Colonic mucosa (tissue), 4 donors: Measurements from ENCODE around the gene SSH3. TPM values are rescaled to one million over a fixed set of nuclear protein-coding genes. Genes with fewer than 3 reads are reported as not detected.

Source experiments
- DNase-seq: peaks from one replicate; pipeline ENCODE4 v3.0.0-alpha.2; 2020
- H3K27ac ChIP-seq: fragments of 200-600 bp; one replicate; pipeline ENCODE4 v1.8.0; 2021
- H3K27me3 ChIP-seq: fragments of 200-600 bp; one replicate; pipeline ENCODE4 v1.8.0; 2021
- H3K36me3 ChIP-seq: fragments of 200-600 bp; one replicate; pipeline ENCODE4 v1.8.0; 2021
- H3K4me1 ChIP-seq: fragments of 200-600 bp; one replicate; pipeline ENCODE4 v1.8.0; 2021; ENCODE audit warnings: mild to moderate bottlenecking
- H3K4me3 ChIP-seq: fragments of 200-600 bp; one replicate; pipeline ENCODE4 v1.8.0; 2021
- H3K9ac ChIP-seq, 2 donors: one replicate each; pipeline ENCODE4 v1.7.0; 2013; ENCODE audit warnings: control low read depth in 2 of 2, low read depth in 2 of 2, low read length in 2 of 2
- H3K9me3 ChIP-seq: fragments of 200-600 bp; one replicate; pipeline ENCODE4 v1.8.0; 2021
- intact Hi-C: fragments of 100-400 bp; cut with DNase I; formaldehyde crosslinking; loops from one replicate; pipeline ENCODE4 v1.14.1; 2022
- total RNA-seq, 2 donors: library from RNA; stranded (reverse); fragmentation: NEBNext Ultra II Directional in 1 of 2; extraction: Animal tissue kit (Norgen Biotek cat#: 25700) in 1 of 2; gene quantifications; one replicate each; pipeline ENCODE4 v1.2.1, GENCODE V29; 2021
- TF ChIP-seq, protein P1 (sequence below): fragments of 200-600 bp; IDR thresholded peaks from one replicate; pipeline ENCODE4 v1.8.0; 2022; ENCODE audit warnings: antibody characterized with exemption, mild to moderate bottlenecking
- donor health status: healthy.
- donor health status: DM: no; HTN: no; CAD: no.
- donor health status: DM: no; HTN: no; CAD: no.

SSH3 gene
- total RNA-seq, 2 donors from 2014 or later: 69.7 to 81.7 TPM

DNA sequence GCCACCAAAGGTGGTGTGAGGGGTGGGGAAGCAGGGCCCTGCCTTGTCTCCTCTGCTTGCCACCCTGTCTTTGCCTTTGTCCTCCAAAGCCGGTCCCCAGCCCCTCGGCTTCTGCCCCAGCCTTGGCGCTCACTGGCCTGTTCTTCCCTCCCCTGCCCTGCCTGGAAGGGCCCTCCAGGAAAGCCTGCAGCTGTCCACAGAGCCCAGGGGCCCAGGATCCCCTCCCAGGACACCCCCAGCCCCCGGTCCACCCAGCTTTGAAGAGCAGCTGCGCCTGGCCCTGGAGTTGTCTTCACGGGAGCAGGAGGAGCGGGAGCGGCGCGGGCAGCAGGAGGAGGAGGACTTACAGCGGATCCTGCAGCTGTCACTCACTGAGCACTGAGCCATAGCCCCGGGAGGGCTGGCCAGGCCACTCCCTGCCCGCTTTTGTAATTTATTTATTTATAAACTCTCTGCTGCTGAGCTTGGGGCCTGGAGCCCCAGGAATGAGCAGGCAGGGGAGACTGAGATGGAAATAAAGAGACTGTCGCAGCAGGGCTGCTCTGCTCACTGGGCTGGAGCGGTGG lies 1.3 kb upstream of the SSH3 start:
- Histone ChIP-seq H3K27me3 (no peaks in the 10 kb centered on the region), H3K4me3 (peak overlapping the region; percentile 95), H3K27ac (peak overlapping the region; percentile 85), H3K9ac (peak overlapping the region; percentile 94 to 96), H3K9me3 (no peaks in the 10 kb centered on the region), H3K36me3 (no peaks in the 10 kb centered on the region), H3K4me1 (peaks cover 15% of the 10 kb centered on the region)
- TF ChIP-seq, protein P1, sequence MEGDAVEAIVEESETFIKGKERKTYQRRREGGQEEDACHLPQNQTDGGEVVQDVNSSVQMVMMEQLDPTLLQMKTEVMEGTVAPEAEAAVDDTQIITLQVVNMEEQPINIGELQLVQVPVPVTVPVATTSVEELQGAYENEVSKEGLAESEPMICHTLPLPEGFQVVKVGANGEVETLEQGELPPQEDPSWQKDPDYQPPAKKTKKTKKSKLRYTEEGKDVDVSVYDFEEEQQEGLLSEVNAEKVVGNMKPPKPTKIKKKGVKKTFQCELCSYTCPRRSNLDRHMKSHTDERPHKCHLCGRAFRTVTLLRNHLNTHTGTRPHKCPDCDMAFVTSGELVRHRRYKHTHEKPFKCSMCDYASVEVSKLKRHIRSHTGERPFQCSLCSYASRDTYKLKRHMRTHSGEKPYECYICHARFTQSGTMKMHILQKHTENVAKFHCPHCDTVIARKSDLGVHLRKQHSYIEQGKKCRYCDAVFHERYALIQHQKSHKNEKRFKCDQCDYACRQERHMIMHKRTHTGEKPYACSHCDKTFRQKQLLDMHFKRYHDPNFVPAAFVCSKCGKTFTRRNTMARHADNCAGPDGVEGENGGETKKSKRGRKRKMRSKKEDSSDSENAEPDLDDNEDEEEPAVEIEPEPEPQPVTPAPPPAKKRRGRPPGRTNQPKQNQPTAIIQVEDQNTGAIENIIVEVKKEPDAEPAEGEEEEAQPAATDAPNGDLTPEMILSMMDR: no peak
- intact Hi-C loops: no loop called here
- peak; percentile 78 for DNase-seq

DNA sequence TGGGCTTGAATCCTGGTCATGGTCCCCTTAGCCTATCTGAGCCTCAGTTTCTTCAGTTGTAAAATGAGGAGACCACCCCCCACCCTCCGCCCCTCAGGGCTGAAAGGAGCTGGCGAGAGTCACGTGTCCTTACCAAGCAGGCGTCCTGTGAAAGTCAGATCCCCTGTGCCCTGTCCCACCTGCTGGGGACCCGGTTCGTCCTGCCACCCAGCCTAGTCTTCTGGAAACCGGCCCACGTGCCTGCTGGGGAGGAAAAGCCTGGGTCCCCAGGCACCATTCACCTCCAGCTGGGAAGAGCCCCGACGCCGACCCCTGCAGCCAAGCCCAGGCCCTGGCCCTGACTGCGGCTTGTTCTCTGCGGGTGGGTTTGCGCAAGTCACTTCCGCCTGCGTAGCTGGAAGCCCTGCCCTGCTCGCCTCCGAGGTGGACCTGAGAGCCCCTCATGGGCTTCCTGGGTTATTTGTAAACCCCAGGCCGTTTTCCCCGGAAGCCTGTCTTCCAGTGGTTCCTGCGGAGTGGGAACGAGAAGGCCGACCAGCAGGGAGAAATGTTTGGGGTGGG lies 679 bp upstream of the SSH3 start:
- TF ChIP-seq, protein P1: no peak
- H3K9me3 ChIP-seq: no peaks in the 10 kb centered on the region
- no peaks in the 10 kb centered on the region for H3K36me3 ChIP-seq
- peak; percentile 49 for DNase-seq
- H3K27ac ChIP-seq: peak overlapping the region; percentile 85
- H3K27me3 ChIP-seq: no peaks in the 10 kb centered on the region
- H3K9ac ChIP-seq: peak overlapping the region; percentile 94 to 96
- peak overlapping the region; percentile 95 for H3K4me3 ChIP-seq
- intact Hi-C loops: no loop called here
- peaks cover 15% of the 10 kb centered on the region for H3K4me1 ChIP-seq

DNA sequence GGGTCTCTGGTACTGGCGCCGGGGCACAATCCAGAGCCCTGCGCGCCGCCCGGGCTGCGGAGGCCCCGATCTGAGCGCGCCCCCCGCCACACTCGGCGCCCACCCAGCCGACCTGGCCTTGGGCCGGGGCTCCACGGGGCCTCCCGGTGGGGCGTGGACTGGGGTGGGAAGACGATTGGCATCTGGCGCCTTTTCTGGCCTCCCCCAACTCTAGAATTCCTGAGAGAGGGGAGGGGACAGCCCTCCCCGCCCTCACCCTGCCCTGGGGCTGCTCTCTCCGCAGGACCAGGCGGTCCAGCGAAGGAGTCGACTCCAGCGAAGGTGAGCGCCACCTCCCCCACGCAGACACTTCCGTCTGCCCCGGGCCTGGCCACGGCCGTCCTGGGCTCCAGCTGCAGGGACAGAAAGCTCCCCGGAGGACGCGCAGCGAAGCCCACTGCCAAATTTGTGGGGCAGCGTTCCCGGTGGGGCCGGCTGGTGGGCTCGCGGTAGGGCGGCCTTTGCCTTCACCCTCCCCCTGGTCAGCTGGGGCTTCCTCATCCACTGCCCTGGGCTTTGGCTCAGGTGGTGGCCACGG lies 593 bp downstream of the SSH3 start:
- peak; percentile 34 for DNase-seq
- H3K9ac ChIP-seq: peak overlapping the region; percentile 94 to 96
- no peaks in the 10 kb centered on the region for H3K36me3 ChIP-seq
- peak overlapping the region; percentile 95 for H3K4me3 ChIP-seq
- H3K9me3 ChIP-seq: no peaks in the 10 kb centered on the region
- peaks cover 15% of the 10 kb centered on the region for H3K4me1 ChIP-seq
- H3K27ac ChIP-seq: peak overlapping the region; percentile 85
- H3K27me3 ChIP-seq: no peaks in the 10 kb centered on the region
- intact Hi-C loops: no loop called here
- TF ChIP-seq, protein P1: no peak

DNA sequence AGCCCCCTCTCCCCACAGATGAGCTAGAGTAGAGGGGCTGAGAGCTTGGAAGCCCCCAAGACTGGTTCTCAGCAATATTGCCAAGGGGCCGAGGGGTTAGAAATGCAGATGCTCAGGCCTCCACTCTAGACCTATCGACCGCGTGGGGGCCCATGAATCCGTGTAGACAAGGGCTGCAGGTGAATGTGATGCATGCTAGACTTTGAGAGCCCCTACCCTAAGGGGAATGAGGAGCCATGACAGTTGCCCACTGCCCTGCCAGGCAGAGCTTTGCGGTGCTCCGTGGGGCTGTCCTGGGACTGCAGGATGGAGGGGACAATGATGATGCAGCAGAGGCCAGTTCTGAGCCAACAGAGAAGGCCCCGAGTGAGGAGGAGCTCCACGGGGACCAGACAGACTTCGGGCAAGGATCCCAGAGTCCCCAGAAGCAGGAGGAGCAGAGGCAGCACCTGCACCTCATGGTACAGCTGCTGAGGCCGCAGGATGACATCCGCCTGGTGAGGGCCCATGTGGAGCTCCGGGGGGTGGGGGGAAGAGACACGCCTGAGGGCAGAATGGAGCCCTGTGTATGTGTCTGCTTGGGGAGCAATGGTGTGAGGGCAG lies 1.3 kb downstream of the SSH3 start:
- TF ChIP-seq, protein P1: no peak
- peak overlapping the region; percentile 85 for H3K27ac ChIP-seq
- H3K9ac ChIP-seq: peak overlapping the region; percentile 94 to 96
- H3K9me3 ChIP-seq: no peaks in the 10 kb centered on the region
- peaks cover 1% of the 10 kb centered on the region for H3K36me3 ChIP-seq
- intact Hi-C loops: no loop called here
- H3K27me3 ChIP-seq: no peaks in the 10 kb centered on the region
- peak; percentile 28 for DNase-seq
- peak overlapping the region; percentile 95 for H3K4me3 ChIP-seq
- peaks cover 15% of the 10 kb centered on the region for H3K4me1 ChIP-seq

DNA sequence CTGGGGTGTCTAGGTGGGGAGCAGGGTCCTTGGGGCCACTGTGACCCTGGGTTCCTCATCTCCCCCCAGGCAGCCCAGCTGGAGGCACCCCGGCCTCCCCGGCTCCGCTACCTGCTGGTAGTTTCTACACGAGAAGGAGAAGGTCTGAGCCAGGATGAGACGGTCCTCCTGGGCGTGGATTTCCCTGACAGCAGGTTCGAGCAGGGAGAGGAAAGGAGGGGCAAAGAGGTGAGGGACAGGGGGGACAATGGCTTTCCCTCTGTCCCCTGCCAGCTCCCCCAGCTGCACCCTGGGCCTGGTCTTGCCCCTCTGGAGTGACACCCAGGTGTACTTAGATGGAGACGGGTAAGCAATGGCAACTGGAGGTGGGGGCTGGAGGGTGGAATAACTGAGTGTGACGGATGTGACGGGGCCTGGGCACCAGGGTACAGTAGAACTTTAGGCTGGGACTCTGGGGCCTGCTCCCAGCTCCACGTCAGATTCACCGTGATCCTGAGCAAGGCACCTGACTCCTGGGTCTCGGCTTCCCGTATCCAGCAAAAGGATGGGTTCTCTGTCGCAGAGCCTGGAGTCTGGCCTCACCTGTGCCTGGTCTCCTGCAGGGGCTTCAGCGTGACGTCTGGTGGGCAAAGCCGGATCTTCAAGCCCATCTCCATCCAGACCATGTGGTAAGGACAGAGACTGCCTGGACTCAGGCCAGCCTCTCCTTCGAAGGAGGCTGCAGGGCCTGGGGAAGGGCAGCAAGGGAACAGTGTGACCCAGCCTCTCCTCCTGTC lies 3.6 kb downstream of the SSH3 start:
- H3K36me3 ChIP-seq: peaks cover 6% of the 10 kb centered on the region
- DNase-seq: no peak
- H3K27me3 ChIP-seq: no peaks in the 10 kb centered on the region
- peaks cover 9% of the 10 kb centered on the region for H3K4me1 ChIP-seq
- H3K9ac ChIP-seq: peak overlapping the region in 1 of 2 donors; percentile 4
- intact Hi-C loops: no loop called here
- H3K4me3 ChIP-seq: no peak overlapping the region
- H3K9me3 ChIP-seq: no peaks in the 10 kb centered on the region
- TF ChIP-seq, protein P1: no peak
- H3K27ac ChIP-seq: no peak overlapping the region
